ENCODE data around the gene TMEM187. TPM values are rescaled to one million over a fixed set of nuclear protein-coding genes. Genes with fewer than 3 reads are reported as not detected.
"Not testable (repeated sequence)": the region's sequence is repeated elsewhere in the genome, so short reads cannot be mapped to it uniquely, and the experiment has no call there.

Gene TMEM187
- total and polyA plus RNA-seq, 4 donors: 2.0 to 9.0 (median 7.8) TPM

DNA sequence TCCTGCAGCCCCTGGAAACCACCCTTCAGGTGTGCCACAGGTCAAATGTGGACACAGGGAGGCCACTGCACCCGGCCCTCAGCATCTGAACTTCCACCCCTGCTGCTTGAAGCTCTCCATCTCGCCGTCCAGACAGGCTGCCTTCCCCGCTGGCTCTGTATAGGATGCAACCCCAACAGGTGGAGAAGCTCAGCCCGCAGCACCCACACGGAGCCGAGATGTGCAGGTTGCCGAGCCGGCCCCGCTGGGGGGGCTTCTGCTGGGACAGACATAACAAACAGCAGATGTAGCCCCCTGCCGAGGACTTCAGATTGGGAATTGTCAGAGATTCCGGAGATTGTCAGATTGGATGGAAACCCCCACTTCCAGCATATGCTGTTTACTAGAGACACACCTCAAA, 20.5 kb downstream of the TMEM187 start:
- 85% methylated on average over 10 of the region's 12 CpGs for WGBS (ENCODE audit: insufficient coverage)
- Histone ChIP-seq H3K4me1 (ENCODE audit: control insufficient read depth, insufficient read depth, low read length) (no peaks in the 10 kb centered on the region), H3K4me3 (ENCODE audit: low read depth, low read length) (no peak overlapping the region), H3K27ac (ENCODE audit: low read depth, low read length) (no peak overlapping the region), H3K36me3 (ENCODE audit: control insufficient read depth, insufficient read depth, low read length) (no peaks in the 10 kb centered on the region), H3K27me3 (ENCODE audit: control insufficient read depth, insufficient read depth, low read length) (no peaks in the 10 kb centered on the region), H3K9me3 (ENCODE audit: control insufficient read depth, insufficient read depth, low read length) (no peaks in the 10 kb centered on the region)
- no peak for DNase-seq (ENCODE audit: low read depth in 4 of 6, low spot score in 6 of 6)

DNA sequence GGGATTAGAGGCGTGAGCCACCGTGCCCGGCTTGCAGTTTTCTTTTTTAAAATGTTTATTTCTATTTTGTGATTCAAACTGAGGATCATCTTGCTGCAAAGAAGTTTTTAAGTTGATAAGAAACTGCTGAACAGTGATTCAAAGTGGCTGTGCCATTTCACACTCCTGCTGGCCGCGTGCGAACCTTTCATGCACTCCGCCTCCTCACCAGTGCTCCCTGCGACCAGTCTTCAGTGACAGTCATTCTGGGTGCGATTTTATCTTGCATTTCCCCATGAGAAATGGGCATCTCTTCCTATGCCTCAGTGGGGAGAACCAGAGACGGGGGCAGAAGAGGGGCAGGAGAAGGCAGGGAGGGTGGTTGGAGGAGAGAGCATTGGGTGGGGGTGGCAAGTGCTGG, 21.4 kb downstream of the TMEM187 start:
- Histone ChIP-seq H3K4me3 (ENCODE audit: low read depth, low read length) (no peak overlapping the region), H3K9me3 (ENCODE audit: control insufficient read depth, insufficient read depth, low read length) (no peaks in the 10 kb centered on the region), H3K27me3 (ENCODE audit: control insufficient read depth, insufficient read depth, low read length) (no peaks in the 10 kb centered on the region), H3K36me3 (ENCODE audit: control insufficient read depth, insufficient read depth, low read length) (no peaks in the 10 kb centered on the region), H3K4me1 (ENCODE audit: control insufficient read depth, insufficient read depth, low read length) (no peaks in the 10 kb centered on the region), H3K27ac (ENCODE audit: low read depth, low read length) (no peak overlapping the region)
- DNase-seq (ENCODE audit: low read depth in 4 of 6, low spot score in 6 of 6): no peak
- WGBS (ENCODE audit: insufficient coverage): 86% methylated on average over 6 of the region's 10 CpGs

DNA sequence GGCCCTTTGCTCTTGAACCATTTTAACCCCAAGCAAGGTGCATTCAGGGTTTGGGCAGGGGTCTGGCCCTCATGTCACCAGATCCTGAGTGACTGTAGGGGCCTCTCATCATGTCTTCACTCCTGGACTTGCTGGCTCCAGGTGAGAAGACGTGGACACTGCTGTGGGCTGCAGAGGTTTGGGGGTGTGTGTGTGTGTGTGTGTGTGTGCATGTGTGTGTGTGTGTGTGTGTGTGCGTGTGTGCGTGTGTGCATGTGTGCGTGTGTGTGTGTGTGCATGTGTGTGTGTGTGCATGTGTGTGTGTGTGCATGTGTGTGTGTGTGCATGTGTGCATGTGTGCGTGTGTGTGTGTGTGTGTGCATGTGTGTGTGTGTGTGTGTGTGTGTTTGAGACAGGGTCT, 21.8 kb downstream of the TMEM187 start:
- H3K27ac ChIP-seq (ENCODE audit: low read depth, low read length); H3K36me3 ChIP-seq (ENCODE audit: control insufficient read depth, insufficient read depth, low read length); DNase-seq (ENCODE audit: low read depth in 4 of 6, low spot score in 6 of 6); H3K27me3 ChIP-seq (ENCODE audit: control insufficient read depth, insufficient read depth, low read length); H3K9me3 ChIP-seq (ENCODE audit: control insufficient read depth, insufficient read depth, low read length); H3K4me3 ChIP-seq (ENCODE audit: low read depth, low read length); H3K4me1 ChIP-seq (ENCODE audit: control insufficient read depth, insufficient read depth, low read length): not testable (repeated sequence)
- WGBS (ENCODE audit: insufficient coverage): 56% methylated on average over 1 of the region's 5 CpGs

DNA sequence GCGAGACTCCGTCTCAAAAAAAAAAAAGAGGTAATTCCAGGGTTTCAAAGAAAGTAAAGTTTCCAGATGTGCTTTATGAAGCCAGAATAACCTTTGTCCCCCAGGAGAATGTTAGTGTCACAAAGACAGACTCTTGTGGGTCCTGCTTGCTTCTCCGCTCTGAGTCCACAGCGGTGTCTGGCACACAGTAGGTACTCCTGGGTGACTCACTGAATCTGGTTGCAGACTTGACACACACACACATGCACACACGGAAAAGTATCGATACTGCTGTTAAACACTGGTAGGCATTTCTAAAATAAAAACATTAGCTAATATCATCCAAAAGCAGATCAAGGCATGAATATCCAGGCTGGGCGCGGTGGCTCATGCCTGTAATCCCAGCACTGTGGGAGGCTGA, 22.9 kb downstream of the TMEM187 start:
- no peaks in the 10 kb centered on the region for H3K4me1 ChIP-seq (ENCODE audit: control insufficient read depth, insufficient read depth, low read length)
- no peak overlapping the region for H3K27ac ChIP-seq (ENCODE audit: low read depth, low read length)
- no peak overlapping the region for H3K4me3 ChIP-seq (ENCODE audit: low read depth, low read length)
- no peaks in the 10 kb centered on the region for H3K27me3 ChIP-seq (ENCODE audit: control insufficient read depth, insufficient read depth, low read length)
- no peaks in the 10 kb centered on the region for H3K36me3 ChIP-seq (ENCODE audit: control insufficient read depth, insufficient read depth, low read length)
- WGBS (ENCODE audit: insufficient coverage): 98% methylated on average over 4 of the region's 8 CpGs
- no peak for DNase-seq (ENCODE audit: low read depth in 4 of 6, low spot score in 6 of 6)
- H3K9me3 ChIP-seq (ENCODE audit: control insufficient read depth, insufficient read depth, low read length): no peaks in the 10 kb centered on the region

DNA sequence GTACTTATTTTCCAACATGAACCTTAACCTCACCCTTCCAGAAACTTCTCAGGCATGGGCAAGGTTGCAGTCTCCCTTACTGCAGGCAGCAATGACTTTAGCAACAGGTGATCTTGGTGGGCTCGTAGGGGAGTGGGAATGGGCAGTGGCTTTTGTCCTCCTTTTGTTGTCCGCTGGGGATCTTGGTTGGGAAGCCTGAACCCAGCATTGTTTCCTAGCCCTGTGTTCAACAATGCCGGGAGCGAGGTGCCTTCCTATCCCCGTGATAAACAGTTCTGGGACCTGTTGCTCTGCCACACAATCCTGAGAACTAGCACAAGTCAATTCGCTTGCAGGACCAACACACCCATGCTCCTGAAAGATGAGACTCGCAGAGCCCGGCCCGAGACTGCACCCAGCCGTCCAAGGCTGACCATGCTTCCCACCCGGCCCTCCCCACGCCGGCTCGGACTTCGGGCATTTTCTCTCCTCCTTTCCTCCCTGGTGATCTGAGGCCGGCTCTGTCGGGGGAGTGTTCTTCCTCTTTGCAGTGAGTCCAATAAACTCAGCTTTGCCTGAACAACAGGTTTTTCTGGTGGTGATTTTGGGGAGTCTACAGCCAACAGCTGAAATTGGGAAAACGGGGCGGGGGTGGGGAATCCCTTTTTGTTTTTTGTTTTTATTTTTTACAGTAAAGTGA, 26.9 kb downstream of the TMEM187 start:
- WGBS (ENCODE audit: insufficient coverage): 63% methylated on average over 12 of the region's 19 CpGs
- Histone ChIP-seq H3K27ac (ENCODE audit: low read depth, low read length) (no peak overlapping the region), H3K4me3 (ENCODE audit: low read depth, low read length) (no peak overlapping the region), H3K36me3 (ENCODE audit: control insufficient read depth, insufficient read depth, low read length) (no peaks in the 10 kb centered on the region), H3K27me3 (ENCODE audit: control insufficient read depth, insufficient read depth, low read length) (no peaks in the 10 kb centered on the region), H3K9me3 (ENCODE audit: control insufficient read depth, insufficient read depth, low read length) (no peaks in the 10 kb centered on the region), H3K4me1 (ENCODE audit: control insufficient read depth, insufficient read depth, low read length) (peaks cover 13% of the 10 kb centered on the region)
- no peak for DNase-seq (ENCODE audit: low read depth in 4 of 6, low spot score in 6 of 6)

DNA sequence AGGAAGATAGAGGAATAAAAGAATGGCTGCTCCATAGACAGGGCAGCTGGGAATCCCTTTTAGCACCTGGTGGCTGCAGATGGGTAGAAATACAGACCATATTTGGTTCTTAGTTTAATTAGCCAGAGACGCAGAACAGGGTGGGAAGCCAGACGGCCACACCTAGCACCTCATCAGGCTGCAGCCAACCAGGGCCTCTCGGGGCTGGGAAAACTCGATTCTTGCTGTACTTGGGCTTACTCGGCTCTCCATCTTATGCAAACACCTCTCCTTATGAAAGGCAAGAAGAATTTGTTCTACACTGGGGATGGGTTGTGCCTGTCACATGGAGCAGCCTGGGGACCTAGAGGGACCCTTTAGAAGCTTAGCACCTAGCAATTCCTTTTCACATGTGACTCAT, 27.5 kb downstream of the TMEM187 start:
- Histone ChIP-seq H3K4me1 (ENCODE audit: control insufficient read depth, insufficient read depth, low read length) (peaks cover 14% of the 10 kb centered on the region), H3K27ac (ENCODE audit: low read depth, low read length) (no peak overlapping the region), H3K4me3 (ENCODE audit: low read depth, low read length) (no peak overlapping the region), H3K9me3 (ENCODE audit: control insufficient read depth, insufficient read depth, low read length) (no peaks in the 10 kb centered on the region), H3K36me3 (ENCODE audit: control insufficient read depth, insufficient read depth, low read length) (no peaks in the 10 kb centered on the region), H3K27me3 (ENCODE audit: control insufficient read depth, insufficient read depth, low read length) (no peaks in the 10 kb centered on the region)
- 66% methylated on average over 3 of the region's 5 CpGs for WGBS (ENCODE audit: insufficient coverage)
- no peak for DNase-seq (ENCODE audit: low read depth in 4 of 6, low spot score in 6 of 6)

DNA sequence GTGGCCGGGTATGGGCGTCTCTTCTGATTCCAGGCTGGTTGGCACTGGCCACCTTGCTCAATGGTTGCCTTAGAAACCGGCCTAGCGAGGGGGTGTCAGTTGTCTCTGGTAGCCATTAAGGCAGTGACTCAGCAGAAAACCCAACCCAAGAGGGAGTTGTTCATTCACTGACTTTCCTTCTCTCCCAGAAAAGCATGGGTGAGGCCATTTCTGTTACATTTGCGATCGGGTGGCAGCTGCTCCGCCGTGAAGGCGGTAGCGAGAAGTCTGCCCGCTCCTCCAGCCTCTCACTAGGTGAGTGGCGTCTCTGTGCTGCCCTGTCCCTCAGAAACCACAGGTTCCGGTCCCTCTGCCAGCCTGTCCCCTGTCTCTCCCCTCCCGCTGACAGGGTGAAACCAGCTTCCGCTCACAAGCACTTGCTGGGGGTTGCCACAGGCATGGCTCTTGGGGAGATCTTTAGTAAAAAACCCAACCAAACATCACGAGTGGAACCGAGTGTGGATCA, 29.7 kb downstream of the TMEM187 start:
- DNase-seq (ENCODE audit: low read depth in 4 of 6, low spot score in 6 of 6): peak in 3 of 6 donors; percentile 22 to 60 (median 56)
- WGBS (ENCODE audit: insufficient coverage): 64% methylated on average over 14 of the region's 17 CpGs
- H3K27ac ChIP-seq (ENCODE audit: low read depth, low read length): peak overlapping the region; percentile 61

DNA sequence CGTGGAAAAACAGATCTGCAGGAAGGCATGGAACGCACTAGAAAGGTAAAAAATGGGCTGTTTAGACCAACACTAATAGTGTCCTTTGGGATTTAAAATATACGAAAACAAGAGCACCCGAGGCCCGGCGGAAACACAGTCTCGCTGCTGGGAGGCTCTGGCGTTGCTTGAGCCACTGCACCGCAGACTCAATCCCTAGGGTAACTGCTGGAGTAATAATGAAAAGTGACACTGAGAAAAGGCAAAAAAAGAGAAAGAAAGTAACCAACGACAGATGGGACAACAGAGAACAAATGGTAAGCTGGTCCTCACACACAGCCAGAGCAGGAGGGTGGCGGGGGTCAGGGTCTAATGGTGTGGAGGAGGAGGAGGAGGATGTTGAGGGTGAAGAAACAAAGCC, 31.8 kb downstream of the TMEM187 start:
- DNase-seq (ENCODE audit: low read depth in 4 of 6, low spot score in 6 of 6): no peak
- Histone ChIP-seq H3K4me3 (ENCODE audit: low read depth, low read length) (no peak overlapping the region), H3K27me3 (ENCODE audit: control insufficient read depth, insufficient read depth, low read length) (no peaks in the 10 kb centered on the region), H3K27ac (ENCODE audit: low read depth, low read length) (no peak overlapping the region), H3K9me3 (ENCODE audit: control insufficient read depth, insufficient read depth, low read length) (no peaks in the 10 kb centered on the region), H3K4me1 (ENCODE audit: control insufficient read depth, insufficient read depth, low read length) (peaks cover 14% of the 10 kb centered on the region), H3K36me3 (ENCODE audit: control insufficient read depth, insufficient read depth, low read length) (peaks cover 7% of the 10 kb centered on the region)
- WGBS (ENCODE audit: insufficient coverage): 38% methylated on average over 8 of the region's 11 CpGs

More for the DNA sequence above, 29.7 kb downstream of the TMEM187 start:
- Histone ChIP-seq H3K4me3 (ENCODE audit: low read depth, low read length) (no peak overlapping the region), H3K9me3 (ENCODE audit: control insufficient read depth, insufficient read depth, low read length) (no peaks in the 10 kb centered on the region), H3K36me3 (ENCODE audit: control insufficient read depth, insufficient read depth, low read length) (peaks cover 7% of the 10 kb centered on the region), H3K4me1 (ENCODE audit: control insufficient read depth, insufficient read depth, low read length) (peaks cover 14% of the 10 kb centered on the region), H3K27me3 (ENCODE audit: control insufficient read depth, insufficient read depth, low read length) (no peaks in the 10 kb centered on the region)

DNA sequence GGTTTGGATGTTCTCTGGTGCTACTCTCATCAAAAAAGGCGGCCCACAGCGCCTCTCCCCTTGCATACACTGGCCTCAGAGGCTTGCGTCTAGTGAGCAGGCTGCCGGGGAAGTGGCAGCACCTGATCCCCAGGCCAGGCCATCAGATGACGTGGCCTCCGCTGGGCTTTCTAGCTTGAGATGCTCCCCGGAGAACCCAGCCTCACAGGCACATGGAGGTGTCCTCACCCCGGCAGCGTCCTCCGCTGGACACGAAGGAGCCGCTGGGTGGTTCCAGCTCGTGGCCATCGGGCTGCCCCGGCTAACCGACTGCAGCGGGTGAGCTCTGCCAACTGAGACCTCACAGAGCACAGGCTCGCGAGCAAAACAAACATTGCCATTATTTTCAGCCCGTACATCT, 34.4 kb downstream of the TMEM187 start:
- Histone ChIP-seq H3K27ac (ENCODE audit: low read depth, low read length) (no peak overlapping the region), H3K4me3 (ENCODE audit: low read depth, low read length) (no peak overlapping the region), H3K9me3 (ENCODE audit: control insufficient read depth, insufficient read depth, low read length) (no peaks in the 10 kb centered on the region), H3K27me3 (ENCODE audit: control insufficient read depth, insufficient read depth, low read length) (no peaks in the 10 kb centered on the region), H3K4me1 (ENCODE audit: control insufficient read depth, insufficient read depth, low read length) (peaks cover 14% of the 10 kb centered on the region), H3K36me3 (ENCODE audit: control insufficient read depth, insufficient read depth, low read length) (peaks cover 18% of the 10 kb centered on the region)
- WGBS (ENCODE audit: insufficient coverage): 86% methylated on average over 20 of the region's 20 CpGs
- no peak for DNase-seq (ENCODE audit: low read depth in 4 of 6, low spot score in 6 of 6)

DNA sequence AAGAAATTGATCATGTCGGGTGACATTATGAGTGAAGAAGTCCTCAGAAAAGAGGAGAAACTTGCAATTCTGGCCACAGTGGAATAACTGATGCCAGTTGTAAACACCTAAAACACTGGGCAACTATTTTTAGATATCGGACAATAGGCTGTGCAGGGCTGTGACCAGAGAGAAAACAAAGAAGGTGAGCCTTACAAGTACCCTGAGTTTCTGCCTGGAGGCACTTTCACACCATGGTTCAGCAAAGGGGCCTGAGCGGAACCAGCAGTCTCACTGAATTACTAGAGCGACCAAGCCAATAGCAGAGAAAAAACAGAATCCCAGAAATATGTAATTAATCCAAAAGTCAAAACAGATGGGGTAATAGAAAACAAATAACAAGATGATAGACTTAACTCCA, 36.0 kb downstream of the TMEM187 start:
- no peak overlapping the region for H3K4me3 ChIP-seq (ENCODE audit: low read depth, low read length)
- H3K4me1 ChIP-seq (ENCODE audit: control insufficient read depth, insufficient read depth, low read length): peaks cover 24% of the 10 kb centered on the region
- no peak overlapping the region for H3K27ac ChIP-seq (ENCODE audit: low read depth, low read length)
- 83% methylated on average over 1 of the region's 4 CpGs for WGBS (ENCODE audit: insufficient coverage)
- H3K9me3 ChIP-seq (ENCODE audit: control insufficient read depth, insufficient read depth, low read length): peaks cover 2% of the 10 kb centered on the region
- DNase-seq (ENCODE audit: low read depth in 4 of 6, low spot score in 6 of 6): no peak
- H3K27me3 ChIP-seq (ENCODE audit: control insufficient read depth, insufficient read depth, low read length): no peaks in the 10 kb centered on the region
- H3K36me3 ChIP-seq (ENCODE audit: control insufficient read depth, insufficient read depth, low read length): peaks cover 34% of the 10 kb centered on the region
